GM19324 (cell line): ENCODE measurements around the gene SFMBT2.

Source experiments
- ATAC-seq: cut with Tn5 transposase; IDR thresholded peaks from one replicate; pipeline ENCODE4 v1.9.1; 2021; ENCODE audit warnings: mild to moderate bottlenecking, moderate library complexity; ENCODE audit not compliant: unreplicated experiment, low FRiP score

Gene SFMBT2

DNA sequence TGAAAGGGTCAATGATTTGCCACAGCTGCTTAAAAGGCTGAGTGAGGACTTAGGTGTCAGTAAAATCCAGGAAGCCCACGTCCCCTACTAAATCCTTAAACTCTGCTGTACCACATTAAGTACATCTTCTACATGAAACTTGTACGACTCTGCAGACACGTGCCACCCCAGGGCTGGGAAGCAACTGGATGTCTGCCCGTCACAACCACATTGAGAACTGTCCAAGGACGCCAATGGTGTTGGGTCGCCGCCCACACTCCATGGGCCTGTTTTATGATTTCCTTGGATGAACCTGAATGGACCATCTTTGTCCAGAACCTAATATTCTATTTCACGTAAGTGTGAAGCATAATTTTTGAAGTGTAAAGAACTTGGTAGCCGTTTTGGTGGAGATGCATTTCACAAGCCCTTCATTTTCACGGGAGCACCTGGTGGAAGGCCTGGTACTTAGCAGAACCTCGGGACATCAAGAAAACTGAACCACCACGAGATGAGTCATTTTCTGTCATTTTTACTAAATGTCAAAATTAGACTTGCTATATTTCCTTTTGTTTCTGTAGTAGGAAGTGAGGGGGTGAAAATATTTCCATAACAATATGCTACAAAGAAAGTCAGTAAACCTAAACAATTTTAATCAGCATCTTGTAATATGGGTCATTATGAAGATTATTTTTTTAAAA, 134.9 kb downstream of the SFMBT2 start:
- ATAC-seq, result no peak

DNA sequence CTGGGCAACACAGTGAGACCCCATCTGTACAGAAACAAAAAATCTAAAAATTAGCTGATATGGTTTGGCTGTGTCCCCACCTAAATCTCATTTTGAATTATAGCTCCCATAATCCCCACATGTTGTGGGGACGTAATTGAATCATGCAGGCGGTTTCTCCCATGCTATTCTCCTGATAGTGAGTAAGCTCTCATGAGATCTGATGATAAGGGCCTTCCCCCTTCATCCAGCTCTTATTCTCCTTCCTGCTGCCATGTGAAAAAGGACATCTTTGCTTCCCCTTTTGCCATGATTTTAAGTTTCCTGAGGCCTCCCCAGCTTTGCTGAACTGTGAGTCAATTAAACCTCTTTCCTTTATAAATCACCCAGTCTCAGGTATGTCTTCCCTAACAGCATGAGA, 136.5 kb downstream of the SFMBT2 start:
- ATAC-seq, result no peak

DNA sequence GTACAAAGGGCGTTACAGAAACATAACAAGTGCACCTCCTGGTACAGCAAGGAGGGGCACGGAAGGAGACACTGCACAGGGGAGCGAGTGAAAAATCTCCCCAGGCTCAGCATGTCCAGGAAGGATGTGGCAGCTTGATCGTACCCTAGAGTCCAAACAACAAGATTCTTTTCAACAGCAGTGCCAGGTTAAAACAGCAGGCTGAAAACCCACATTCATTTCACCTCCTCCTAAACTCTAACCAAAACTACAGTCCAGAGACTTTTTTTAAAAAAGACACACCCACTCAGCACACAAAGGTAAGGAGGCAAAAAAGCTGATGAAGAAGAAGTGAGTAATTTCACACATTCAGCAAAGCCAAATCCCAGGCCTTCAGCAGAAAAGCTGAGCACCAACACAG, 138.8 kb downstream of the SFMBT2 start:
- no peak for ATAC-seq

DNA sequence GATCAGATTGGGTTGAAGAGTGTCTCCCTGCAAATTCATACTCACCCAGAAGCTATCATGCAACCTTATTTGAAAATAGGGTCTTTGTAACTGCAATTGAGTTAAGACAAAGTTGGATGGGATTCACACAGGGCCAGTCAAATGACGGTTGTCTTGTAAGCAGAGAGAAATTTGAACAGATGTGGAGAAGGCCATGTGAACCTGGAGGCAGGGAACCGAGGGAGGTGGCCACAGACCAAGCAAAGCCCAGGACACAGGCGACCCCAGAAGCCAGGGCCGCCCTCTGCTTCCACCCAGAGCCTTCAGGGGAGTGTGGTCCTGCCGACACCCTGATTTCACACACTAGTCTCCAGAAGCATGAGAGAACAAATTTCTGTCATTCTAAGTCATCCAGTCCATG, 140.8 kb downstream of the SFMBT2 start:
- ATAC-seq, result no peak

DNA sequence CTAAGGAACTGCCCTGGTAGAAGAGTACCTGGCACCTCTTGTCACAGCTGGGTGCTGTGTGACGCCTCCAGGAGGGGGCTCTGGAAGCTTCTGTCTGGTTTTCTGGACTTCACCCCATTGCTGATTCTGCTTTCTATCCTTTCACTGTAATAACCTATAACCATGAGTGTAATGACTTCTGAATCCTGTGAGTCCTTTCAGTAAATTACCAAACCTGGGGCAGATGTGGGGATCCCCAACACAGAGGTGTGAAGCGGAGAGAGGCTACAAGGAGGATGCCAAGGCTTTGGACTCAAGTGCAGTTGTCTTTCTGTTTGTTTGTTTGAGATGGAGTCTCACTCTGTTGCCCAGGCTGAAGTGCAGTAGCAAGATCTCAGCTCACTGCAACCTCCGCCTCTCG, 143.7 kb downstream of the SFMBT2 start:
- no peak for ATAC-seq

DNA sequence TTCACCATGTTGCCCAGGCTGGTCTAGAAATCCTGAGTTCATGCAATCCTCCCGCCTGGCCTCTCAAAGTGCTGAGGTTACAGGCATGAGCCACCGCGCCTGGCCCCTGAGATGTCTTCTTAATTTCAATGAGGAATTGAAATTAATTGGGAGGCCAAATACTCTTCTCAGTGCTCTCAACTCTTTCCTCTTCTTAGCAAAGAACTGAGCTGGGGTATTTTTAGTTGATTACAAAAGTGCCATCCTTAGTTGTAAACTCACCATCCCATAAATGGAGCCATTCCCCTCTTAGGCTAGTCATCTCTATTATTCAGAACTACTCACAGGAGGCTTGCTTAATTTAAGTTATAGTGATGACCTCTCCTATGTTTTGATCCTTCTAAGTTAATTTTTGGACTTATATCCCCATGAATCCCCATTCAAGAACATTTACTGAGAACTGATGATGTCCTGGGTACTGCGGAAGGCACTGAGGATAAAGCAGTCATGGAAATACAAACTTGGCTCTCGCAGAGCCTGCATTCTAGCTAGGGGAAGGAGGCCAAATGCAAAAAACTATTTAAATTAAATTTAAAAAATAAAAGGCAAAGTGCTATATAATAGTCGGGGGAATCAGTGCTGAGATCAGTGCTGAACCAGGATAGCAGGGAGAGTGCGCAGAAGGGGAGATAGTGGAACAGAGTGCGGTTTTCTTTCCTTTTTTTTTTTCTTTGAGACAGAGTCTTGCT, 145.3 kb downstream of the SFMBT2 start:
- no peak for ATAC-seq

DNA sequence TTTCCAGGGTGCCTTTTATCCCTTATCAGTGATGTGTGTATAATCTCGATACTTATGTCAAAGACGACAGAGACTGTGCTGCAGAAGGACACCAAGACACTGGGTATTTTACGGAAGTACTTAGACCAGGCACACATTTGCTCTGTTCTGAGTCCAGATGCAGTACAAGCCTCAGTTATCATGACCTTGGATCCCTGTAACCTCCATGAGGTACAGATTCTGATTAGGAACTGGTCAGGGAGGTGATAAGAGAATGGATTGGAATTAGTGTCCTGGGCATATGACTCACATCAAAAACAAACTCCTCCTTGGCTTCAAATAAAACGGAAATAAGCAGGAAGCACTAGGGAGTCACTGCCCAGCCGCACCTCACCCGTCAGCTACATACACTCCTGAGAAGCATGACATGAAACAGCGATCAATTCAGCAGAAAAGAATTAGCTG, 146.5 kb downstream of the SFMBT2 start:
- ATAC-seq, result no peak

DNA sequence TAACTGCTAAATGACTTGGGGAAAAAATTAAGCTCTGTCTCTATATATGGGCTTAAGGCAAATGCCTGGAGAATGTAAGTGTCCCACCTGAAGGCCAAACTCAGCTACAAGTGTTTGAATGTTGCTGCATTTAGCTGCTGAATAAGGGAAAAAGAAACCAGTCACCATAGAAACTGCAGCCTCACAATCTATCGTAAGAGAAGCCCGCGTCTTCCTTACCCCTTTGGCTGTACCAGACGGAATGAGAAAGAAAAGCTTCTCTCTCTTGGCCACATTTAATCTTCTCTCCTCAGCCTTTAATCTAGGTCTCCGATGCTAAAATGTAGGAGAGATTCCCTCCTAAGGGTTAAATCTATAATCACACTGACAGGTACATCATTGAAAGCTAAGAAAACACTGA, 147.2 kb downstream of the SFMBT2 start:
- ATAC-seq, result no peak

DNA sequence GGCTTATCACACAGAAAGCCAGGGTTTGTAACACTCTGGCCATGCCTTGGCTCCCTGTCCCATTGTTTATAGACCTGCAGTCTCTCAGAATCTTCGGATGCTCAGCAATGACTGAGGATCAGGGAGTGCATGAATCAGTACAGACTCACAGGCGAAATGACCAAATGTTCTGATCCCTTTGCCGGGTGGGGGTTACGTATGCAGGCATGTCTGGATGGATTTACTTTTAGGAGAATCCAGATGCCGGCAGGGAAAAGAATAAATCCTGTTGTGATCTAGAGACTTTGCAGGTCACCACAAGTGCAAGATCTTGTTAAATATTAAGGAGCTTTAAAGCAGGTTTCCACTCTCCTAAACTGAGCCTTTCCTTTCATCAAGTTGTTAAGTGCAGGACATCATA, 149.5 kb downstream of the SFMBT2 start:
- ATAC-seq, result no peak

DNA sequence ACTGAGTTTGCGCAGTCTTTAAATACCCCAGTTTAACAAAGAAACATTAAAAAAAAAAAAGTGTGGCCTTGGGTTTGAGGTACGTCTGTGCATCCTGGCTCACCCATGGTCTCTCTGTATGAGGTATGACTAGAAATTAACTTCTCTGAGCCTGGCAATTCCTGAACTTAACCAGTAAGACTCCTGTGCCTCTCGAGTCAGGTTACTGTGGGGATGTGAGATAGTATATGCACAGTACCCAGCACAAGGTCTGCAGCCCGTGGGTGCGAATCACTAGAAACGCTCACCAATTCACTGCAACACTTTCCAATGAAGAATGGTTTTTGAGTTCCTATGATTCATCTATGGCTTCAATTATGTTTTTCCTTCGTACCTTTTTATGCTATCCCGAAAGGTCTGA, 149.9 kb downstream of the SFMBT2 start:
- ATAC-seq, result no peak

DNA sequence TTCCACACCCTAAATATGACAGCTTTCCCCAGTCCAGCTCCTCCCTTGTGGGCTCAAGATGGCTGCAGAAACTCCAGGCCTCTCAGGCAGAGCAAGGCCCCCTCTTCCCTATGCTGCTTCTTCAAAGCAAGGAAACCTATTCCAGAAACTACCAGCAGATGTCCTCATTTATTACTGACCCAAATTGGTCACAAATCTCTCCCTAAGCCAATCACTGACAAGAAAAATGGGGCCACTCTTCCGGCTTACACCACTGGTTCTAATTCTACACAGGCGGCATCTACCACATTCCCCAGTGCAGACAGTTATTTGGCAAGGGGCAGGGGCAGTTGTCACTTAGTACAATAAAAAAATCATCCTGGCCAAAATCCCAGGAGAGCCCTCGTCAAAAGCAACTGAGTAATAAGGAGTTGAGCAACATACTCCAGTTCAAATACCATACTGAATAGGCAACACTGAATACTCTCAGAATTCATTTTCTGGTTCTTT, 150.4 kb downstream of the SFMBT2 start:
- peak; percentile 70 for ATAC-seq

DNA sequence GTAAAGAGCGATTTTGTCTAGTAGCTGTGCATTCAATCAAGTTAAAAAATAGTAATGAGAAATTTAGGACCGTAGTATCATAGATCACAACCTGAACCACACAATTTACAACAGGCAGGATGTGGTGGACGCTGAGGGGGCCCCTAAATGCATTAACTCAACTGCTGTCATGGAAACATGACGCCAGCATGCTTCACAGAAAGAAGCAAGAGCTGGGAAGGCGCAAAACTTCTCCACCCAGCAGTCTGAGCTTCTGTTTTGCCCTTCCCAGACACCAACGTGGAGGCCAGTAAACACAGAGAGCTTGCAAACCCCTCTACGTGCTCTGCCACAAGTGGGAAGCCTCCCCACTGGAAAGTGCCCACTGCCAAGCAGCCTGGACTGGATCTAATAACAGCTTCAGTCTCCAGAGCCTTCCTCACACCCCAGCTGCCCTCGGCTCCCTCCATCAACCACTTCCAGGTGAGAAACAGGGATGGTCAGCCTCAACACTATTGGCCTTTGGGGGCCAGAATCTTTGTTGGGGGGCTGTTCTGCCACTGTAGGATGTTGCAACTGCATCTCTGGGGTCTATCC, 151.8 kb downstream of the SFMBT2 start:
- no peak for ATAC-seq

DNA sequence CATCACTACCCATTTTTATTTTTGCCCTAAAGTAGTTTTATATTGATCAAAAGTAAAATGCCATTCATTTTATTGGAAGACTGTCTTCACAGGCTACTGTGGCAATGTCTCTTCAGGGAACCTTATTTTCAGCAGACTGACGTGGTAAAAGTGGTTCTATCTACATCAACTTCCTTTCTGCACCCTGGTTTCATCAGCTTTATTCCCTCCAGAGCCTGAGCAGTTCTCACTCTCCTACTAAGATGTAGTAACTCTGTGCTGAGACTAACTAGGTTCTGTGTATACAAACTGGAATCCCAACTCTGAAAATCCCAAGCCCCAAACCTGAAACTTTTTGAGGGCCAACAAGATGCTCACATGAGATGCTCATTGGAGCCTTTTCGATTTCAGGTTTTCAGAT, 155.3 kb downstream of the SFMBT2 start:
- ATAC-seq, result no peak

DNA sequence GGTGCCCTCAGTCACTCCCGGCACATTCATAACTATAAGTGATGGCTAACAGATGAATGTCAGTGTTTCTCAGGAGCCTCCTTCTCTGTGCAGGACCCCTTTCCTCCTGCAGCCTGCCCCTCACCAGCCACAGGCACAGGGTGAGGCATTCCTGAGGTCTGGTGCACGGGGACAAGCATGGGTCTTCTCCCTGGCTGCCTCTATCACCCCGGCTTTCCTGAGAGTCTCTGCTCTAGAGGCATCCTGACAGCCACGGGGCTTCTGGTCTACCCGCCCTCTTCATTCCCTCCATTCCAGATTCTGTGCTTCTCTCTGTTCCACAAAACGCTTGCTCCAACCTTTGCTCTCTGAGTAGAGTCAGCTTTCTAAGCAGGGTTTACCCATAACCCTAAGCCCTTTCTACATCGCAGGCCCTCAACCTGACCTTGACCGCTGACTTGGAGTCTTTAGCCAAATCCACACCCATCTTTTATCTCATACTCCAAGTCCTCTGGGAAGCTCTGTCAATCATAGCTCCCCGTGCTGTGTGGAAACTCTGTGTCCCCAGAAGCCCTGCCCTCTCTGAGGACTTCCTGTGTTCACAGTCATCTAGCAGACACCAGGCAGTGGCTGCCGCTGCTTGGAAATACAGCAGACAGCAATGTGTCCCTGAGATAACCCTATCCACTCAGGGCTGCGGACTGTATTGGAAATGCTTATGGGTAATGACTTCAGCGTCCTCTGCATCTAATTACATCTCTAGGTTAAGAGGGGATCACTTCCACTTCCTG, 159.0 kb downstream of the SFMBT2 start:
- ATAC-seq, result no peak

DNA sequence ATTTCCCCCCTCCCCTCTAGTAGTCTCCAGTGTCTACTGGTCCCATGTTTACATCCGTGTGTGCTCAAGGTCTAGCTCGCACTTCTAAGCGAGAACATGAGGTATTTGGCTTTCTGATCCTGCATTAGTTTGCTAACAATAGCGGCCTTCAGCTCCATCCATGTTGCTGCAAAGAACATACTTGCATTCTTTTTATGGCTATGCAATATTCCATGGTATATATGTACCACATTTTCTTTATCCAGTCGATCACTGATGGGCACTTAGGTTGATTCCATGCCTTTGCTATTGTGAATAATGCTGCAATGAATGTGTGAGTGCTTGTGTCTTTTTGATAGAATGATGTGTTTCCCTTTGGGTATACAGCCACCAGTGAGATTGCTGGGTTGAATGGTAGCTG, 160.6 kb downstream of the SFMBT2 start:
- no peak for ATAC-seq

DNA sequence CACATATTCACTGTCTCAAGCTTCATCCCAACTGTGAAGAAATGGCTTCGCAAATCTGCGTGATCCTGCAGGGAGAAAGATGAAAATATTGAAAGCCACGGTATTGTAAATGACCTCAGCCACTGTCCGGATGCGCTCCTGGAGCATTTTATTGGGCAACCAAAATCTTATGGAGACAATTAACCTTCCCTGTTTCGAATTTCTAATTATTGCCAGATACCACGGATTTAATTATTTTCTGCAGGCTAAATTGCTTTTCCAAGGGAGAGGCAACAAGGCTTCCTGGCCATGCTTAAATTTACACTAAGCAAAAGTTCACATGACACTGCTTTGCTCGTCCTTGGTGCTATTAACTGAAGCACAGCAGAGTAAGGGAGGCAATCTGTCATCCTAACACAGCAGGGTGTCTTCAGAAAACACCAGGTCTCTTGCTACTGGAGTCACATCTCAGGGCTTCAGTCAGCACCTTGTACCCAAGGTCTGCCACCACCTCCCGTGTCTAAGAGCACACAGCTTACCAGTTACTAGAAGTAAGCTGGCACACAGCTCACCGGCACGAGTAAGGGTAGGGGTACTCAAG, 162.2 kb downstream of the SFMBT2 start:
- ATAC-seq, result no peak

DNA sequence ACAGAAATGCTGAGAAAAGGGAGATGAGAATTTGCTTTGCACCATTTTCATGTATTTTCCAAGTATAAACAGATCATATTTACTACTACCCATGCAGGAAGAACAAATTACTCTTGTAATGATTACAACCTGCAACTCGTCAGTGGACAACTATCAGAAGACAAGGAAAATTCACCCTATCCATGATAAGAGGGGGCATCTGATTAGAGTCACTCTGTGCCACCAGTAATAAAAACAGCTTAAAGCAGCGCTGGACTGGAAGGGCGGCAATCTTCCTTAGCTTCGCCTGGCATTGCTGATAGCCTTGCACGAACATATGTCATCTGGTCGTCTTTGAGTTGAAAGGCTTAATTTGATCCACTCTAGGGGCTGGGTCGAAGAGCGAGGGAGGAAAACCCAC, 162.7 kb downstream of the SFMBT2 start:
- no peak for ATAC-seq

DNA sequence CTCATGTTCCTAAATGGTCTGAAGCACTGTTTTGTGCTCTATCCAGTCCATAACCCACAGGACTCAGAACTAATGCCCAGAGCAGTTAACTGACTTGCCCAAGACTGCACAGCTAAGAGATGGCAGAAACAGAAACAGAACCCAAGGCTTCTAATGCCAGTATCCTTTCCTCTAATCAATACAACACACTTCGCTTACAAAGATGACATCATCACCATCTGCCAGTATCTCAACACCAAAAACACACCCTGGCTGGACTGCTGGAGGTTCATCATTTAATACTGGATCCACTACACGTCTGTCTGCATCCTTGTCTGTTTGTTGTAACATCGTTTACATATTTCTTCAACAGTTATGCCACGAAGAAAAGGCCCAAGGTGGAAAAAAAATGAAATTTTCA, 165.3 kb downstream of the SFMBT2 start:
- no peak for ATAC-seq

DNA sequence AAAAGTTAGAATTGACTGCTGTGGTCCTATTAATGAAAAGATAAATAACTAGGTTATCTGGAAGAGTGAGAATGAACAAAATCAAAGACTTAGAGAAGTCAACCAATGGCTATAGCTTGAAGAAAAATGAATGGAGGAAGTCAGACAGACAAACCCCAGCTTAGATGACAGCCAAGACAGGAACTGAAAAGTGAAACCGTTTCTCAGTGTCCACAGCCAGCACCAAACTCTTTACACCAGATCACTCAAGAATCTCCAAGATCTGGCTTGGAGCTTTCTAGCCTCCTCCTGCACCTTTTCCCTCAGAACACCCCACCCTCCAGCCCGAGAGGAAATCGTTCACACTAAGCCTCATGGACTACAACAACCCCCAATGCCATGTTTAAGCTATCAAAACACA, 167.0 kb downstream of the SFMBT2 start:
- ATAC-seq, result peak; percentile 78

DNA sequence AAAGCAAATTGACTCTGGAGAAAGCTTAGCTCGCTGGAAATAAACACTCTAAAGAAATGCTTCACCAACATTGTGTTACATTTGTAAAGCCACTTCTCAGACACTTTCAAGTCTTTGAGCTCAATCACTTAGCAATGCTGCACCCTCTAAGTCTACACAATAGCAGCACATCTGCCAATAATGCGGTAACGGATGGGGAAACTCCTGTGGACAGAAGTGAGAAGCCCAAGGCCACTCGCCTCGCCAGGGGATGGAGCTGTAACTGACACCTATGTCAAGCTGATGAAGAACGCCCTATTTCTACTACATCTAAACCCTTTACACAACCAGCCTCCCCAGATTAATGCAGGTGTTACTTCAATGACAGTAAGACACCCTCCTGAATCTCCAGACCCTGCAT, 167.7 kb downstream of the SFMBT2 start:
- no peak for ATAC-seq
